AG08396 (cell line): ENCODE measurements around the gene PNKD.
"Not testable (repeated sequence)": the region's sequence is repeated elsewhere in the genome, so short reads cannot be mapped to it uniquely, and the experiment has no call there.

Source experiments
- DNase-seq: peaks from one replicate; pipeline ENCODE4 v3.0.0; 2012; ENCODE audit warnings: low spot score, mixed read lengths

The PNKD gene

DNA sequence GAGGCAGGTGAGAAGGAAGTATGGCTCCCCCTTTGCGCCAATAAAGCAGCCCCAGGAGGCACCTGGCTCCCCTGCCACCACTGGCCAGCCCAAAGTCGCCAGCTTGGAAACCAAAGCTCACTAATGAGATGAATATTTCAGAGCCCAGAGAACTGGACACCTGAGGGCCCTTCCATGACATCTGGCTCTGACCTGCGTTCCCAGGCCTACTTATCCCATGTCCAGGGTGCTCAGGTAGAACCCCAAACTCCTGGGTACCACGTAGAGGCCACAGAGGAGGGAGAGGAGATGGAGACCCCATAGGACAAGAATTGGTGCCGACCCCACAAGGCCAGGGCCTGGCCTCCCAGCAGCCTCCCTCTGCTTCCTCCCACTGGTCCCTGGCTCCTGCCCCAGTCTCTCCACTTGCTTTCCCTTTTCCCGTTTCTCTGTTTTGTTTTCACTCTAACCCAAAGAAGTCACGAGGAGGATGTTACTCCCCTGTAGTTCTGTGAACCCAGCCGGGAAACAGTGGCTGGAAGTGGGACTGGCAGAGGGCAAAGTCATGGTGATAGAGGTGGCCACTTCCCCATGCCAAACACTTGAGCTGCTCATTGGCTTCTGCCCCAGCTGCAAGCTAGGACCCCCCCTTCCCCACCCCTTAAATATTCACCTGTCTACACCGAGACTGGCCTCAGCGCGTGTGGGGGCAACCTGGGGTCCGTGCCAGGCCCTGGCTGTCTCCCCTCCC, 21.2 kb downstream of the PNKD start:
- DNase-seq = peak; percentile 40

GRCh38 chr2:218292048-218293014, 22.0 kb downstream of the PNKD start, which contains the start of gene TMBIM1:
Gene TMBIM1, minus strand, starts transcription at chr2:218292503. Its CDS starts 10,362 bp downstream, at chr2:218282141.
- peak; percentile 94 for DNase-seq

- no peak for DNase-seq
Measured at GRCh38 chr2:218293715-218294429, 23.6 kb downstream of the PNKD start.

- DNase-seq = no peak
Measured at GRCh38 chr2:218294430-218295022, 24.2 kb downstream of the PNKD start.

DNA sequence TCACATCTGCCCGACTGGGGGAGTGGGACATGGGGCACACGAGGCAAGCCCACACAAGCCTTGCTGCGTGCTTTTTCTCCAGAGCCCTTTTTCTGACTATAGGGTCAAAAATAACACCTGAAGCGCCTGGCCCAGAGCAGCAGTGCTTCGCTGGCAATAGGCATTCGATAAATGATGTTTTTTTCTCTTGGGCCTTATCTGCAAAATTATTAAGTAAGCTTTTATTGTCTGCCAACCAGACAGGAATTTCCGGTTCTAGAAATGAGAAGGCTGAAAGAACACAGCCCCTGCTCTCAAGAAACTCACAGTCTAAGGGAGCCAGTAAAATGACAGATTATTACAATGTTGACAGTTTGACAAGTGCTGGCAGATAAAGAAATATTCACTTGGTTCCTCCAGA, 24.7 kb downstream of the PNKD start:
- no peak for DNase-seq

GRCh38 chr2:218296200-218296599, 25.9 kb downstream of the PNKD start:
- DNase-seq = no peak

- no peak for DNase-seq
Measured at GRCh38 chr2:218296847-218297246, 26.5 kb downstream of the PNKD start.

- DNase-seq = no peak
Measured at GRCh38 chr2:218298314-218298875, 28.1 kb downstream of the PNKD start.

DNA sequence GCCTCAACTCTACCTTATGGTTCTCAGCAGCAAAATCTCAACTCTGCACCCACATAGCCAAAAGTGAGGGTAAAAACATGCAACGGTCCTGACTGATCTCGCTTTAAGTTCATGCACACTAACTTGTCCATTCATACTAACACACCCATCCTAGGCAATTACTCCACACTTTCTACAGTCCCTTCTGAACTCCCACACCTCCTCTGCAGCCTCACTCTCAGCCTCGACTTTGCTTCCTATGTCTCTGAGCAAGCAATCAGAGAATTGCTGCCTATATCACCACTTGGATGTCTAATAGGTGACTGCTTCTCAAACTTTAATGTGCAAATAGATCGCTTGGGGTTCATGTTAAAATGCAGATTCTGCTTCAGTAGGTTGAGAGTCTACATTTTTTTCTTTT, 29.8 kb downstream of the PNKD start:
- DNase-seq = no peak

- DNase-seq = peak; percentile 63
Measured at GRCh38 chr2:218301176-218301819, 31.0 kb downstream of the PNKD start.

- DNase-seq = no peak
Measured at GRCh38 chr2:218305383-218305782, 35.1 kb downstream of the PNKD start.

- no peak for DNase-seq
Measured at GRCh38 chr2:218306184-218306920, 36.0 kb downstream of the PNKD start.

GRCh38 chr2:218307415-218308090, 37.2 kb downstream of the PNKD start:
- DNase-seq = no peak

GRCh38 chr2:218310853-218311540, 40.7 kb downstream of the PNKD start:
- DNase-seq = no peak

DNA sequence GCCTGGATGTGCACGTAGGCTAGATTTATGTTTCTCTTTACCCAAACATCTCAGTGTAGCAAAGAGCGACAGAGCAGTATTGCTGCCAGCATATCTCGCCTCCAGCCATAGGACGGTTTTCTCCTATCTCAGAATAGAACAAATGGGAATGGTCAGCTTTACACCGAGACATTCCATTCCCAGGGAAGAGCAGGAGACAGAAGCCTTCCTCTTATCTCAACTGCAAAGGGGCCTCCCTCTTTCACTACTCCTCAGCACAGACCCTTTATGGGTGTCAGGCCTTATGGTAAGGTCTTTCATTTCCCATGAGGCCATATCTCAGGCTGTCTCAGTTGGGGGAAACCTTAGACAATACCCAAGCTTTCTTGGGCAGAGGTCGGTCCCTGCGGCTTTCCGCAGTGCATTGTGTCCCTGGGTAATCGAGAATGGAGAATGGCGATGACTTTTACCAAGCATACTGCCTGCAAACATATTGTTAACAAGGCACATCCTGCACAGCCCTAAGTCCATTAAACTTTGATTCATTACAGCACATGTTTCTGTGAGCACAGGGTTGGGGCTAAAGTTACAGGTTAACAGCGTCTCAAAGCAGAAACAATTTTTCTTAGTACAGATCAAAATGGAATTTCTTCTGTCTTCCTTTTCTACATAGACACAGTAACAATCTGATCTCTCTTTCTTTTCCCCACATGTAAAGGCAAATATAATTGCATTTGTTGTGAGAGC, 41.4 kb downstream of the PNKD start:
- not testable (repeated sequence) for DNase-seq

GRCh38 chr2:218312267-218312756, 42.0 kb downstream of the PNKD start:
- no peak for DNase-seq

- DNase-seq = no peak
Measured at GRCh38 chr2:218313356-218313755, 43.0 kb downstream of the PNKD start.

DNA sequence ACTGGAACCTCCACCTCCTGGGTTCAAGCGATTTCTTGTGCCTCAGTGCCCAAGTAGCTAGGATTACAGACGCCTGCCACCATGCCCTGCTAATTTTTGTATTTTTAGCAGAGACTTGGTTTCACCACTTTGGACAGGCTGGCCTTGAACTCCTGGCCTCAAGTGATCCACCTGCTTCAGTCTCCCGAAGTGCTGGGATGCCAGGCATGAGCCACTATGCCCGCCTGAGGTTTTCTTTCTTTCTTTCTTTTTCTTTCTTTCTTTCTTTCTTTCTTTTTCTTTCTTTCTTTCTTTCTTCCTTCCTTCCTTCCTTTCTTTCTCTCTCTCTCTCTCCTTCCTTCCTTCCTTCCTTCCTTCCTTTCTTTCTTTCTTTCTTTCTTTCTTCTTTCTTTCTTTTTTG, 44.4 kb downstream of the PNKD start:
- DNase-seq = not testable (repeated sequence)
